ENCODE data around the gene OBI1. TPM values are rescaled to one million over a fixed set of nuclear protein-coding genes. Genes with fewer than 3 reads are reported as not detected.

Gene OBI1
- total and polyA plus RNA-seq, 2 donors from 2014 or later = 4.0 to 9.9 TPM

- Histone ChIP-seq H3K27ac (ENCODE audit: low read depth in 2 of 2, low read length in 2 of 2) (no peak overlapping the region), H3K9ac (ENCODE audit: low read length in 3 of 3) (no peak overlapping the region), H3K4me3 (ENCODE audit: low read length in 3 of 3) (no peak overlapping the region), H3K27me3 (ENCODE audit: control insufficient read depth, insufficient read depth, low read length) (no peaks in the 10 kb centered on the region), H3K4me1 (ENCODE audit: control insufficient read depth in 2 of 3, insufficient read depth in 2 of 3, low read depth in 1 of 3, low read length in 3 of 3) (no peaks in the 10 kb centered on the region), H3K36me3 (ENCODE audit: control insufficient read depth in 2 of 3, insufficient read depth in 3 of 3, low read length in 3 of 3) (peaks cover 2 to 17% (median 12%) of the 10 kb centered on the region in 3 donors), H3K9me3 (ENCODE audit: control insufficient read depth in 2 of 3, insufficient read depth in 1 of 3, low read length in 3 of 3) (no peaks in the 10 kb centered on the region)
- intact Hi-C loops (cut with DNase I) = no loop called here
- no peak for FAIRE-seq
- TF ChIP-seq, protein P1, sequence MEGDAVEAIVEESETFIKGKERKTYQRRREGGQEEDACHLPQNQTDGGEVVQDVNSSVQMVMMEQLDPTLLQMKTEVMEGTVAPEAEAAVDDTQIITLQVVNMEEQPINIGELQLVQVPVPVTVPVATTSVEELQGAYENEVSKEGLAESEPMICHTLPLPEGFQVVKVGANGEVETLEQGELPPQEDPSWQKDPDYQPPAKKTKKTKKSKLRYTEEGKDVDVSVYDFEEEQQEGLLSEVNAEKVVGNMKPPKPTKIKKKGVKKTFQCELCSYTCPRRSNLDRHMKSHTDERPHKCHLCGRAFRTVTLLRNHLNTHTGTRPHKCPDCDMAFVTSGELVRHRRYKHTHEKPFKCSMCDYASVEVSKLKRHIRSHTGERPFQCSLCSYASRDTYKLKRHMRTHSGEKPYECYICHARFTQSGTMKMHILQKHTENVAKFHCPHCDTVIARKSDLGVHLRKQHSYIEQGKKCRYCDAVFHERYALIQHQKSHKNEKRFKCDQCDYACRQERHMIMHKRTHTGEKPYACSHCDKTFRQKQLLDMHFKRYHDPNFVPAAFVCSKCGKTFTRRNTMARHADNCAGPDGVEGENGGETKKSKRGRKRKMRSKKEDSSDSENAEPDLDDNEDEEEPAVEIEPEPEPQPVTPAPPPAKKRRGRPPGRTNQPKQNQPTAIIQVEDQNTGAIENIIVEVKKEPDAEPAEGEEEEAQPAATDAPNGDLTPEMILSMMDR (IDR thresholded peaks at IDR 0.05; ENCODE audit: borderline replicate concordance, extremely low read depth, insufficient read depth) = no peak
- DNase-seq = no peak
Observed at GRCh38 chr13:78632996-78633395, 26.0 kb downstream of the OBI1 start.

DNA sequence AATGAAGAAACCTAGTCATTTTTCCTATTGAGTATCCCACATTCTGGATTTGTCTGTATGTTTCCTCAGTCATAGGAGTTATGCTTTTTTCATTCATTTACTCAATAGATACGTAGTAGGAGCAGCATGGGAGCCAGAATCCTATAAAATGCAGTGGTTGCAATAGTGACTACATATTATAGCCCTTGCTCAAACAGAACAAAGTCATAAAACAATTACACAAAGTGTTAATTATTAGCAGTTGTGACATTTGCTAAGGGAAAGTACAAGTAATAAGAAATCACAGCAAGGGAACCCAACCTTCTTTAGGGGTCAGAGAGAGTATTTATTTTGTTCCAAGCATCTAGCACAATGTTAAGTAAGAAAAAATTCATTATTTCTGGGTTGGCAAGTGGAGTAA lies 27.9 kb downstream of the OBI1 start:
- H3K4me1 ChIP-seq (ENCODE audit: control insufficient read depth in 2 of 3, insufficient read depth in 2 of 3, low read depth in 1 of 3, low read length in 3 of 3) = no peaks in the 10 kb centered on the region
- TF ChIP-seq, protein P1 (IDR thresholded peaks at IDR 0.05; ENCODE audit: borderline replicate concordance, extremely low read depth, insufficient read depth) = no peak
- H3K36me3 ChIP-seq (ENCODE audit: control insufficient read depth in 2 of 3, insufficient read depth in 3 of 3, low read length in 3 of 3) = peaks cover 0 to 12% (median 6%) of the 10 kb centered on the region in 3 donors
- H3K9me3 ChIP-seq (ENCODE audit: control insufficient read depth in 2 of 3, insufficient read depth in 1 of 3, low read length in 3 of 3) = no peaks in the 10 kb centered on the region
- no peak overlapping the region for H3K27ac ChIP-seq (ENCODE audit: low read depth in 2 of 2, low read length in 2 of 2)
- no peak for DNase-seq
- FAIRE-seq = no peak
- no peak overlapping the region for H3K4me3 ChIP-seq (ENCODE audit: low read length in 3 of 3)
- H3K9ac ChIP-seq (ENCODE audit: low read length in 3 of 3) = no peak overlapping the region
- intact Hi-C loops (cut with DNase I) = no loop called here
- no peaks in the 10 kb centered on the region for H3K27me3 ChIP-seq (ENCODE audit: control insufficient read depth, insufficient read depth, low read length)

- H3K9ac ChIP-seq (ENCODE audit: low read length in 3 of 3) = no peak overlapping the region
- intact Hi-C loops (cut with DNase I) = no loop called here
- H3K9me3 ChIP-seq (ENCODE audit: control insufficient read depth in 2 of 3, insufficient read depth in 1 of 3, low read length in 3 of 3) = no peaks in the 10 kb centered on the region
- peaks cover 0 to 12% (median 6%) of the 10 kb centered on the region in 3 donors for H3K36me3 ChIP-seq (ENCODE audit: control insufficient read depth in 2 of 3, insufficient read depth in 3 of 3, low read length in 3 of 3)
- no peak overlapping the region for H3K27ac ChIP-seq (ENCODE audit: low read depth in 2 of 2, low read length in 2 of 2)
- H3K4me3 ChIP-seq (ENCODE audit: low read length in 3 of 3) = no peak overlapping the region
- TF ChIP-seq, protein P1 (IDR thresholded peaks at IDR 0.05; ENCODE audit: borderline replicate concordance, extremely low read depth, insufficient read depth) = no peak
- DNase-seq = no peak
- H3K27me3 ChIP-seq (ENCODE audit: control insufficient read depth, insufficient read depth, low read length) = no peaks in the 10 kb centered on the region
- FAIRE-seq = no peak
- no peaks in the 10 kb centered on the region for H3K4me1 ChIP-seq (ENCODE audit: control insufficient read depth in 2 of 3, insufficient read depth in 2 of 3, low read depth in 1 of 3, low read length in 3 of 3)
Observed at GRCh38 chr13:78630511-78630910, 28.4 kb downstream of the OBI1 start.

DNA sequence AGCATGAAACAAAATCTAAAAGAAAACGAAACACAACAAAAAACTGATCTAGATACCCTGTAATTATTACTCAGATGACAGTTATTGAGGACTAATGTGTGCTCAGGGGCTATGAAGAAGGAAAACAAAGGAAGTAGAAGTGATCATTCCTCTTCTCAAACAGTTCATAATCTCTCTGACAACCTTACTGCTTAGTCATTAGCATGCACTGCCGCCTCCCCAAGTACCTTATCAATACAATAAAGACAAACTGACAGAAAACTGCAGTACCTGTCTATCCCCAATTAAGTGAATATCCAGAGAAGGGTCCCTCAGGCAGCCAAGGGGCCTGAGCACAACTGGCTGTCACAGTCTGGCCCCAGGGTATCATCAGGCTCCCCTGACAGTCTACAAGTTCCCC lies 33.6 kb downstream of the OBI1 start:
- H3K27ac ChIP-seq (ENCODE audit: low read depth in 2 of 2, low read length in 2 of 2) = no peak overlapping the region
- peaks cover 0 to 4% (median 0%) of the 10 kb centered on the region in 3 donors for H3K36me3 ChIP-seq (ENCODE audit: control insufficient read depth in 2 of 3, insufficient read depth in 3 of 3, low read length in 3 of 3)
- no peak overlapping the region for H3K9ac ChIP-seq (ENCODE audit: low read length in 3 of 3)
- no peaks in the 10 kb centered on the region for H3K27me3 ChIP-seq (ENCODE audit: control insufficient read depth, insufficient read depth, low read length)
- DNase-seq (no peak), FAIRE-seq (no peak)
- peaks cover 0 to 2% (median 0%) of the 10 kb centered on the region in 3 donors for H3K4me1 ChIP-seq (ENCODE audit: control insufficient read depth in 2 of 3, insufficient read depth in 2 of 3, low read depth in 1 of 3, low read length in 3 of 3)
- TF ChIP-seq, protein P1 (IDR thresholded peaks at IDR 0.05; ENCODE audit: borderline replicate concordance, extremely low read depth, insufficient read depth) = no peak
- intact Hi-C loops (cut with DNase I) = no loop called here
- no peak overlapping the region for H3K4me3 ChIP-seq (ENCODE audit: low read length in 3 of 3)
- no peaks in the 10 kb centered on the region for H3K9me3 ChIP-seq (ENCODE audit: control insufficient read depth in 2 of 3, insufficient read depth in 1 of 3, low read length in 3 of 3)

Data from kidney (tissue), 14 donors.